Gastroesophageal sphincter (tissue), 4 donors: ENCODE measurements around the gene CPSF3. TPM values are rescaled to one million over a fixed set of nuclear protein-coding genes. Genes with fewer than 3 reads are reported as not detected.

Experiments
- ATAC-seq: fragments of 150-250 bp; one replicate; pipeline ENCODE4 v1.9.1; 2016; ENCODE audit warnings: mild to moderate bottlenecking, moderate library complexity
- H3K27ac ChIP-seq, 4 donors: fragments of 200-600 bp; sonication (generic) in 3 of 4; 1 replicate in 3 of 4; 2 replicates in 1 of 4; pipeline ENCODE4 v1.5.1; 2016 to 2019
- H3K27me3 ChIP-seq: fragments of 200-600 bp; sonication (generic); one replicate; pipeline ENCODE4 v1.5.1; 2019
- H3K36me3 ChIP-seq, 2 donors: fragments of 200-600 bp; sonication (generic); one replicate each; pipeline ENCODE4 v1.5.1; 2019; ENCODE audit warnings: control low read depth in 1 of 2
- H3K4me1 ChIP-seq, 3 donors: fragments of 200-600 bp; sonication (generic); 1 replicate in 2 of 3; 2 replicates in 1 of 3; pipeline ENCODE4 v1.5.1; 2016 to 2019; ENCODE audit warnings: control low read depth in 2 of 3
- H3K4me3 ChIP-seq, 2 donors: fragments of 200-600 bp; sonication (generic); one replicate each; pipeline ENCODE4 v1.5.1; 2019; ENCODE audit warnings: mild to moderate bottlenecking in 1 of 2, moderate library complexity in 1 of 2
- H3K9me3 ChIP-seq, 3 donors: fragments of 200-600 bp; sonication (generic); one replicate each; pipeline ENCODE4 v1.5.1; 2017 to 2019; ENCODE audit warnings: control low read depth in 2 of 3
- EP300 ChIP-seq: sonication (generic); formaldehyde crosslinking; IDR thresholded peaks from one replicate; pipeline ENCODE4 v1.6.1; 2017; ENCODE audit warnings: antibody characterized with exemption, mild to moderate bottlenecking
- POLR2A ChIP-seq, 2 donors: fragments of 450-650 bp; IDR thresholded peaks; one replicate each; pipeline ENCODE4 v1.6.1; 2017; ENCODE audit warnings: antibody characterized with exemption in 2 of 2, mild to moderate bottlenecking in 2 of 2, moderate library complexity in 1 of 2
- POLR2AphosphoS5 ChIP-seq: sonication (generic); formaldehyde crosslinking; IDR thresholded peaks from one replicate; pipeline ENCODE4 v1.6.1; 2017; ENCODE audit warnings: antibody characterized with exemption
- WGBS, 2 donors: methylation state at CpG; one replicate each; pipeline ENCODE4 v1.1.5; 2018; ENCODE audit warnings: low coverage in 1 of 2; 5-methylcytosine and 5-hydroxymethylcytosine counted together
- total RNA-seq, 4 donors: library from RNA; depleted of rRNA; stranded (reverse); fragments of >200 nt; gene quantifications; one replicate each; pipeline ENCODE4 v1.1.0, GENCODE V29; 2016
- TF ChIP-seq, protein P1 (sequence below), 4 experiments: fragments of 200-600 bp in 2 of 4; fragments of 450-650 bp in 2 of 4; sonication (generic) in 1 of 4; IDR thresholded peaks; one replicate each; pipeline ENCODE4 v1.5.1; 2017 to 2019; ENCODE audit warnings: antibody characterized with exemption in 4 of 4, mild to moderate bottlenecking in 2 of 4, moderate library complexity in 2 of 4

The CPSF3 gene
- total RNA-seq, 4 donors from 2014 or later: 18.0 to 27.0 (median 26.1) TPM

DNA sequence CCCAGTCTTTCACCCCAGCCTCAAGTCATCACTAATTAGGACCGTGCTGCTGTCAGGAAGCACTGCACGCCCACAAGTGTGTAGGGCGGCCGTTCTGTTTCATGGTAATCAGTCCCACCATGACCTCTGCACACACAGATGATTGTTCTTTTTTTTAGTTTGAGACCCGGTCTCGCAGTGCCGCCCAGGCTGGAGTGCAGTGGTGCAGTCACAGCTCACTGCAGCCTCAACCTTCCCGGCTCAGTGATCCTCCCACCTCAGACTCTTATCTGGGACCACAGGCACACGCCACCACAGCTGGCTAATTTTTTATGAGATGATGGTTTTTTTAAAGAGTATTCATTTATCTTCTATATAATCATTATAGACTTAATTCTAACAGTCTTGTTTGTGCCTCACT is 49.1 kb downstream of the CPSF3 start:
- Histone ChIP-seq H3K27ac (no peak overlapping the region), H3K4me1 (peaks cover 0 to 38% (median 7%) of the 10 kb centered on the region in 3 donors), H3K4me3 (no peak overlapping the region), H3K27me3 (no peaks in the 10 kb centered on the region), H3K36me3 (peaks cover 0 to 38% of the 10 kb centered on the region in 2 donors), H3K9me3 (no peaks in the 10 kb centered on the region)
- TF ChIP-seq POLR2AphosphoS5: no peak
- TF ChIP-seq, protein P1, sequence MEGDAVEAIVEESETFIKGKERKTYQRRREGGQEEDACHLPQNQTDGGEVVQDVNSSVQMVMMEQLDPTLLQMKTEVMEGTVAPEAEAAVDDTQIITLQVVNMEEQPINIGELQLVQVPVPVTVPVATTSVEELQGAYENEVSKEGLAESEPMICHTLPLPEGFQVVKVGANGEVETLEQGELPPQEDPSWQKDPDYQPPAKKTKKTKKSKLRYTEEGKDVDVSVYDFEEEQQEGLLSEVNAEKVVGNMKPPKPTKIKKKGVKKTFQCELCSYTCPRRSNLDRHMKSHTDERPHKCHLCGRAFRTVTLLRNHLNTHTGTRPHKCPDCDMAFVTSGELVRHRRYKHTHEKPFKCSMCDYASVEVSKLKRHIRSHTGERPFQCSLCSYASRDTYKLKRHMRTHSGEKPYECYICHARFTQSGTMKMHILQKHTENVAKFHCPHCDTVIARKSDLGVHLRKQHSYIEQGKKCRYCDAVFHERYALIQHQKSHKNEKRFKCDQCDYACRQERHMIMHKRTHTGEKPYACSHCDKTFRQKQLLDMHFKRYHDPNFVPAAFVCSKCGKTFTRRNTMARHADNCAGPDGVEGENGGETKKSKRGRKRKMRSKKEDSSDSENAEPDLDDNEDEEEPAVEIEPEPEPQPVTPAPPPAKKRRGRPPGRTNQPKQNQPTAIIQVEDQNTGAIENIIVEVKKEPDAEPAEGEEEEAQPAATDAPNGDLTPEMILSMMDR (IDR thresholded peaks at IDR 0.05): no peak
- no peak for TF ChIP-seq EP300
- no peak for TF ChIP-seq POLR2A (IDR thresholded peaks at IDR 0.05)
- ATAC-seq: no peak
- 97 to 100% methylated on average over 1 to 9 of the region's 9 CpGs for WGBS, 2 donors

GRCh38 chr2:9473308-9473984 is 50.0 kb downstream of the CPSF3 start:
- no peaks in the 10 kb centered on the region for H3K27me3 ChIP-seq
- 50 to 83% methylated on average over 1 to 2 of the region's 24 CpGs for WGBS, 2 donors
- H3K4me1 ChIP-seq: peaks cover 0 to 45% (median 7%) of the 10 kb centered on the region in 3 donors
- TF ChIP-seq POLR2AphosphoS5 (no peak), POLR2A (IDR thresholded peaks at IDR 0.05) (no peak)
- TF ChIP-seq, protein P1 (IDR thresholded peaks at IDR 0.05): peak in 1 of 4 experiments; percentile 22
- no peak for ATAC-seq
- H3K36me3 ChIP-seq: peaks cover 0 to 29% of the 10 kb centered on the region in 2 donors
- peak overlapping the region in 3 of 4 donors; percentile 92 to 96 (median 94) for H3K27ac ChIP-seq
- H3K4me3 ChIP-seq: peak overlapping the region; percentile 74 to 94
- no peaks in the 10 kb centered on the region for H3K9me3 ChIP-seq

GRCh38 chr2:9473985-9474360 is 50.5 kb downstream of the CPSF3 start:
- 0% methylated on average over 4 of the region's 39 CpGs; no CpG with 5 or more reads in 1 of the 2 donors for WGBS, 2 donors
- H3K9me3 ChIP-seq: no peaks in the 10 kb centered on the region
- peak; percentile 48 for ATAC-seq
- H3K4me1 ChIP-seq: peaks cover 0 to 50% (median 7%) of the 10 kb centered on the region in 3 donors
- H3K27me3 ChIP-seq: no peaks in the 10 kb centered on the region
- H3K27ac ChIP-seq: peak overlapping the region; percentile 64 to 96 (median 93)
- peaks cover 0 to 30% of the 10 kb centered on the region in 2 donors for H3K36me3 ChIP-seq
- H3K4me3 ChIP-seq: peak overlapping the region; percentile 74 to 94
- no peak for TF ChIP-seq EP300
- no peak for TF ChIP-seq POLR2A (IDR thresholded peaks at IDR 0.05)
- TF ChIP-seq, protein P1 (IDR thresholded peaks at IDR 0.05): no peak
- no peak for TF ChIP-seq POLR2AphosphoS5

DNA sequence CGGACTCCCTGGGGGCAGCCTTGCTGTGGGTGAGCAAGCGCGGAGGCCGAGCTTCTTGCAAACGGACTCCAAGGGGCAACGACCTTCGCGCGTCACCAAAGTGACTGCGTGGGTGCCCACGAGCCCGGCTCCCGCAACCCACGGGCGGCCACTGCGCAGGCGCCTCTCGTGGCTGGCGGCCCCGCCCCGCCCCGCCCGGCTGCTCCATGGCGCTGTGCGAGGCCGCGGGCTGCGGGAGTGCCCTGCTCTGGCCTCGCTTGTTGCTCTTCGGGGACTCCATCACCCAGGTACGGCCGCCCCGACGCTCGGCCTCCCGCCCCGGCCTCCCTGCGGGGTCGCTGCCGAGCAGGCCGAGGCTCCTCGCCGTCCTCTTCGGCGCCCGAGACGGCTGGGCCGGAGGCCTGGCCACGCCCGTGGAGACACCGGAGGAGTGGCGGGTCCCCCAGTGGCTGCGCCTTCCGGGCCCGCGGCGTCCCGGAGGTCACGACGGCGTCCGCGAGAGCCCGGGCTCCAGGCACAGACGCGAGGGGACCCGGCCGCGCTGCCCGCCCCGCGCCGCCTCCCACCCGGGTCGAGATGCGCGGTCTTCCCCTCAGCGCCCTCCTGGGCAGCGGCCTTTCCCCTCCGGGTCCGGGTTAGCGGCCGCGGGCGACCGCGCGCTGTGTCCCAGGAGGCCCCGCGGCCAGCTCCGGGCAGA is 51.1 kb downstream of the CPSF3 start, which contains the start of gene IAH1:
Gene IAH1 (plus strand): TSS at position 191 of the 697 bp plus-strand sequence. CDS start 16 bp downstream, at position 207.
- Histone ChIP-seq H3K27me3 (no peaks in the 10 kb centered on the region), H3K36me3 (peaks cover 0 to 25% of the 10 kb centered on the region in 2 donors), H3K27ac (peak within 1 kb of the TSS; percentile 64 to 96 (median 93)), H3K4me3 (peak within 1 kb of the TSS; percentile 74 to 94), H3K4me1 (peaks cover 0 to 50% (median 7%) of the 10 kb centered on the region in 3 donors), H3K9me3 (no peaks in the 10 kb centered on the region)
- TF ChIP-seq POLR2AphosphoS5 (peak; percentile 45), POLR2A (IDR thresholded peaks at IDR 0.05) (peak; percentile 54 to 78), EP300 (no peak)
- TF ChIP-seq, protein P1 (IDR thresholded peaks at IDR 0.05): peak in 1 of 4 experiments; percentile 28
- ATAC-seq: peak; percentile 90
- WGBS, 2 donors: no CpG with 5 or more reads among the region's 91 CpGs
